HG02870 (cell line): Measurements from ENCODE around the gene STAC.
"Not testable (repeated sequence)": the region's sequence is repeated elsewhere in the genome, so short reads cannot be mapped to it uniquely, and the experiment has no call there.

Source experiments
- ATAC-seq: cut with Tn5 transposase; IDR thresholded peaks from one replicate; pipeline ENCODE4 v1.9.1; 2021; ENCODE audit warnings: mild to moderate bottlenecking, moderate library complexity; ENCODE audit not compliant: unreplicated experiment

Gene STAC

GRCh38 chr3:36562945-36563344 is 182.6 kb downstream of the STAC start:
- ATAC-seq: no peak

- ATAC-seq: no peak
Measured at GRCh38 chr3:36575241-36575640, 194.9 kb downstream of the STAC start.

DNA sequence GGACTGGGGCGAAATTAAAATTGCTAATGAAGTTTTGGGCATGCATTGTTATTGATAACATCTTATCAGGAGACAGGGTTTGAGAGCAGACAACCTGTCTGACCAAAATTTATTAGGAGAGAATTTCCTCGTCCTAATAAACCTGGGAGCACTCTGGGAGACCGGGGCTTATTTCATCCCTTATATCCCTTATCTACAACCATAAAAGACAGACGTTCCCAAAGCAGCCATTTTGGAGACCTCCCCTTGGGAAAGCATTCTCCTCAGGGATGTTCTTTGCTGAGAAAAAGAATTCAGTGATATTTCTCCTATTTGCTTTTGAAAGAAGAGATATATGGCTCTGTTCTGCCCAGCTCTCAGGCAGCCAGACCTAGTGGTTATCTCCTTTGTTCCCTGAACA is 198.1 kb downstream of the STAC start:
- ATAC-seq: not testable (repeated sequence)

DNA sequence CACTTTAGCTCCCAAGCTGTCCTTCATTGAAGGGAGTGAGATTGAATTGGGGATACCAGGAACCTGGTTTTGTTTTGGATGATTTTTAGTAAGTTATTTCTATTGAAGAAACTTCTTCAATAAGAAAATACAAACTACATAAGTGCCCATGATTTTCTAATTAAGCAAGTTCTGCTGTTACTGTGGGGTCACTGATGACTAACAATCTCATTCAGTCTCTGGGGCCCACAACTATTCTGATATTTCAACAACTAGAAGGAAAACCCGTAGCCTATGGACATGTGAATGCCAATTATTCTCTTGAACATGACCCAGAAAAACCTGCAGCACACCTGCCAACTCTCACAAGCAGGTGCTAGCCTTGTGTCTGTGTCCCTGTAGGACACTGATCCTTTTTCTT is 199.4 kb downstream of the STAC start:
- no peak for ATAC-seq

DNA sequence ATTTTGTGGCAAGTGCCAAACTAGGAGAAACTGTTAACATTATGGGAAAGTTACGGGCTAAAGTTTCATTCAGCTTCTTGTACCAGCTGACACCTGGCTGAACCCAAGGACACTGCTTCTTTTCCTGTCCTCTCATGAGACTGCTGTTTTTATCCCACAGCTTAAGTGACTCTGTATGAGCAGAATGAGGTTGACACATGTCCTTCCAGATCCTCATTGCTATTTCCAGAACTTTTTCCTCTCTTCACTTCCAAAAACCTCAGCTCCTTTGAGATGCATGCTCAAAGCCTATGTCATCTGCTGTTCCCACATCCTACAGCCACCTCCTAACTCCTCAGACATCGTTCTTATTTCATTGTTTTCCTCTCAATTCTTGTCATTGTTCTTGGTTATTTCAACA is 200.4 kb downstream of the STAC start:
- ATAC-seq: no peak

- ATAC-seq: no peak
Measured at GRCh38 chr3:36591959-36592358, 211.7 kb downstream of the STAC start.

DNA sequence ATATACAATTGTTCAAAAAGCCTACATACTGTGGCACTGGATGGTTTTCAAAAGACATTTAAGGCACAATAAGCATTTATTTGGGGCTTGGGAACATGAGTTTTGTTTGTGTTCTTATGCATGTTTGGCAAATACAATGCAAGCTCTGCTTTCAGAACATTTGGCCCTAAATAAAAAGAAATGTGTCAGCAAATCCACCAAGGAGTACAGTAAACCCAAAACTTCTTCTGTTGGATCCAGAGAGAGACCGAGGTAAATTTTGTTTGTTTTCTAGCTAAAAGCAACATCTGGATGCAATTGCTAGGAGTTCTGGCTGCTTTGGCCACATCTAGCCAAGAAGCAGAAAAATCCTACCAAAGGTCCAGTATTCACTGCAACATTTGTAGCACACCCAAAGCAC is 215.2 kb downstream of the STAC start:
- ATAC-seq: no peak

DNA sequence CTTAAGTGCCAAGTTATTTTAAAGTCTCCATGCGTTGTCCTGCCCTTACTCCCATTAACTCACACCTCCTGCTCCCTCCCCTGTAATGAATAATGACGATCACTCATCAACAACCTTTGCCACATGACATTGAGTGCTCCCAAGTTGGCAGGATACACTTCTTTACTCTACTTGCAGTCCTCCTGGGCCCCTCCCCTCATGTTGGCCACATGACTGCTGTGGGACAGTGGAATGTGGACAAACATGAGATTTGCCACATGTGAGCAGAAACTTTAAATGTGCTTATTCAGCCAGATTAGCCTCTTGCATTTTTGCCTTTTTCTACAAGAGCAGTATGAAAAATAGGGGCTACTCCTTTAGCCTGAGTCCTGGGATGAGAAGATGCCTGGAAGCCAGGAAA is 216.1 kb downstream of the STAC start:
- no peak for ATAC-seq

DNA sequence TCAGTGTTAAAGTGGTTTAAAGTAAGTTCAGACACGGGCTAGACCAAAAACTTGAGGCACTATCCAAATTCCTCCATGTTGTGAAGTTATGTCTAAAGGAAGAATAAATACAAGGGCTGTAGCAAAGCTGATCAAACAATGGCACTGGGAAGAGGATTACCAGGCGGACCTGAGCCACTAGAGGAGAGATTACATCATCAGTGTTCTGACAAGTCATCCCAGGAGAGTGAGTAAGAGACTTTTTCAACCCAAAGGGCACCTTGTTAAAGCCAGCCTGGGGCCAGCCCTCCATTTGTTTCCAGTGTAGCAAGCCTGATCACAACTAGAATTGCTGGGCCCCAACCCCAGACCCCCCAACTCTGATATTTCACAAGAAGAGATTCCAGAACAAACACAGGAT is 217.1 kb downstream of the STAC start:
- ATAC-seq: no peak
